GM20000 (cell line): ENCODE measurements around the gene HBEGF.

Source experiments
- DNase-seq: peaks from one replicate; pipeline ENCODE4 v3.0.0; 2012; ENCODE audit warnings: low spot score
- TF ChIP-seq, protein P1 (sequence below): IDR thresholded peaks from 2 replicates; pipeline ENCODE4 v1.5.1; 2012; ENCODE audit warnings: mild to moderate bottlenecking, control low read depth; ENCODE audit errors: extremely low read depth, missing control alignments

The HBEGF gene

GRCh38 chr5:140284013-140284412 lies 62.4 kb downstream of the HBEGF start:
- no peak for DNase-seq
- TF ChIP-seq, protein P1, sequence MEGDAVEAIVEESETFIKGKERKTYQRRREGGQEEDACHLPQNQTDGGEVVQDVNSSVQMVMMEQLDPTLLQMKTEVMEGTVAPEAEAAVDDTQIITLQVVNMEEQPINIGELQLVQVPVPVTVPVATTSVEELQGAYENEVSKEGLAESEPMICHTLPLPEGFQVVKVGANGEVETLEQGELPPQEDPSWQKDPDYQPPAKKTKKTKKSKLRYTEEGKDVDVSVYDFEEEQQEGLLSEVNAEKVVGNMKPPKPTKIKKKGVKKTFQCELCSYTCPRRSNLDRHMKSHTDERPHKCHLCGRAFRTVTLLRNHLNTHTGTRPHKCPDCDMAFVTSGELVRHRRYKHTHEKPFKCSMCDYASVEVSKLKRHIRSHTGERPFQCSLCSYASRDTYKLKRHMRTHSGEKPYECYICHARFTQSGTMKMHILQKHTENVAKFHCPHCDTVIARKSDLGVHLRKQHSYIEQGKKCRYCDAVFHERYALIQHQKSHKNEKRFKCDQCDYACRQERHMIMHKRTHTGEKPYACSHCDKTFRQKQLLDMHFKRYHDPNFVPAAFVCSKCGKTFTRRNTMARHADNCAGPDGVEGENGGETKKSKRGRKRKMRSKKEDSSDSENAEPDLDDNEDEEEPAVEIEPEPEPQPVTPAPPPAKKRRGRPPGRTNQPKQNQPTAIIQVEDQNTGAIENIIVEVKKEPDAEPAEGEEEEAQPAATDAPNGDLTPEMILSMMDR = no peak
